Gastroesophageal sphincter (tissue), 4 donors: ENCODE results near the gene ISG20L2. TPM values are rescaled to one million over a fixed set of nuclear protein-coding genes. Genes with fewer than 3 reads are reported as not detected.

Source experiments
- ATAC-seq: fragments of 150-250 bp; one replicate; pipeline ENCODE4 v1.9.1; 2016; ENCODE audit warnings: mild to moderate bottlenecking, moderate library complexity
- H3K27ac ChIP-seq, 4 donors: fragments of 200-600 bp; sonication (generic) in 3 of 4; 1 replicate in 3 of 4; 2 replicates in 1 of 4; pipeline ENCODE4 v1.5.1; 2016 to 2019
- H3K27me3 ChIP-seq: fragments of 200-600 bp; sonication (generic); one replicate; pipeline ENCODE4 v1.5.1; 2019
- H3K36me3 ChIP-seq, 2 donors: fragments of 200-600 bp; sonication (generic); one replicate each; pipeline ENCODE4 v1.5.1; 2019; ENCODE audit warnings: control low read depth in 1 of 2
- H3K4me1 ChIP-seq, 3 donors: fragments of 200-600 bp; sonication (generic); 1 replicate in 2 of 3; 2 replicates in 1 of 3; pipeline ENCODE4 v1.5.1; 2016 to 2019; ENCODE audit warnings: control low read depth in 2 of 3
- H3K4me3 ChIP-seq, 2 donors: fragments of 200-600 bp; sonication (generic); one replicate each; pipeline ENCODE4 v1.5.1; 2019; ENCODE audit warnings: mild to moderate bottlenecking in 1 of 2, moderate library complexity in 1 of 2
- H3K9me3 ChIP-seq, 3 donors: fragments of 200-600 bp; sonication (generic); one replicate each; pipeline ENCODE4 v1.5.1; 2017 to 2019; ENCODE audit warnings: control low read depth in 2 of 3
- CTCF ChIP-seq, 4 experiments: fragments of 200-600 bp in 2 of 4; fragments of 450-650 bp in 2 of 4; sonication (generic) in 1 of 4; IDR thresholded peaks; one replicate each; pipeline ENCODE4 v1.5.1; 2017 to 2019; ENCODE audit warnings: antibody characterized with exemption in 4 of 4, mild to moderate bottlenecking in 2 of 4, moderate library complexity in 2 of 4
- EP300 ChIP-seq: sonication (generic); formaldehyde crosslinking; IDR thresholded peaks from one replicate; pipeline ENCODE4 v1.6.1; 2017; ENCODE audit warnings: antibody characterized with exemption, mild to moderate bottlenecking
- POLR2A ChIP-seq, 2 donors: fragments of 450-650 bp; IDR thresholded peaks; one replicate each; pipeline ENCODE4 v1.6.1; 2017; ENCODE audit warnings: antibody characterized with exemption in 2 of 2, mild to moderate bottlenecking in 2 of 2, moderate library complexity in 1 of 2
- POLR2AphosphoS5 ChIP-seq: sonication (generic); formaldehyde crosslinking; IDR thresholded peaks from one replicate; pipeline ENCODE4 v1.6.1; 2017; ENCODE audit warnings: antibody characterized with exemption
- WGBS, 2 donors: methylation state at CpG; one replicate each; pipeline ENCODE4 v1.1.5; 2018; ENCODE audit warnings: low coverage in 1 of 2; 5-methylcytosine and 5-hydroxymethylcytosine counted together
- total RNA-seq, 4 donors: library from RNA; depleted of rRNA; stranded (reverse); fragments of >200 nt; gene quantifications; one replicate each; pipeline ENCODE4 v1.1.0, GENCODE V29; 2016

Gene ISG20L2
- total RNA-seq, 4 donors from 2014 or later, result 14.5 to 18.4 (median 17.0) TPM

- peak; percentile 57 for ATAC-seq
- Histone ChIP-seq H3K27me3 (peaks cover 38% of the 10 kb centered on the region), H3K4me3 (peak overlapping the region in 1 of 2 donors; percentile 54), H3K27ac (peak overlapping the region in 3 of 4 donors; percentile 83 to 87 (median 85)), H3K36me3 (peaks cover 0 to 9% of the 10 kb centered on the region in 2 donors), H3K9me3 (no peaks in the 10 kb centered on the region), H3K4me1 (peaks cover 0 to 66% (median 40%) of the 10 kb centered on the region in 3 donors)
- TF ChIP-seq POLR2A (IDR thresholded peaks at IDR 0.05), result no peak
- no peak for TF ChIP-seq EP300
- TF ChIP-seq POLR2AphosphoS5, result peak; percentile 23
- 0% methylated on average over 1 to 14 of the region's 29 CpGs for WGBS, 2 donors
These were observed 23.6 kb downstream of the ISG20L2 start for GRCh38 chr1:156704930-156705320.

GRCh38 chr1:156704166-156704711 lies 24.3 kb downstream of the ISG20L2 start:
- ATAC-seq, result no peak
- no peak overlapping the region for H3K27ac ChIP-seq
- peak overlapping the region in 1 of 2 donors; percentile 54 for H3K4me3 ChIP-seq
- peaks cover 0 to 59% (median 33%) of the 10 kb centered on the region in 3 donors for H3K4me1 ChIP-seq
- peaks cover 43% of the 10 kb centered on the region for H3K27me3 ChIP-seq
- TF ChIP-seq POLR2A (IDR thresholded peaks at IDR 0.05) (no peak), POLR2AphosphoS5 (no peak), EP300 (no peak), CTCF (IDR thresholded peaks at IDR 0.05) (no peak)
- WGBS, 2 donors, result 42 to 60% methylated on average over 5 of the region's 10 CpGs
- no peaks in the 10 kb centered on the region for H3K9me3 ChIP-seq
- peaks cover 0 to 16% of the 10 kb centered on the region in 2 donors for H3K36me3 ChIP-seq

GRCh38 chr1:156703741-156704140 lies 24.8 kb downstream of the ISG20L2 start:
- Histone ChIP-seq H3K27ac (no peak overlapping the region), H3K9me3 (no peaks in the 10 kb centered on the region), H3K36me3 (peaks cover 0 to 17% of the 10 kb centered on the region in 2 donors), H3K4me3 (no peak overlapping the region), H3K4me1 (peaks cover 0 to 55% (median 32%) of the 10 kb centered on the region in 3 donors), H3K27me3 (peaks cover 43% of the 10 kb centered on the region)
- TF ChIP-seq POLR2AphosphoS5, result no peak
- no peak for TF ChIP-seq POLR2A (IDR thresholded peaks at IDR 0.05)
- TF ChIP-seq EP300, result no peak
- TF ChIP-seq CTCF (IDR thresholded peaks at IDR 0.05), result no peak
- ATAC-seq, result no peak
- no CpG with 5 or more reads among the region's 4 CpGs for WGBS, 2 donors

GRCh38 chr1:156703336-156703735 lies 25.2 kb downstream of the ISG20L2 start:
- WGBS, 2 donors, result 80% methylated on average over 1 of the region's 4 CpGs; no CpG with 5 or more reads in 1 of the 2 donors
- TF ChIP-seq CTCF (IDR thresholded peaks at IDR 0.05) (no peak), POLR2A (IDR thresholded peaks at IDR 0.05) (no peak), EP300 (no peak), POLR2AphosphoS5 (no peak)
- peaks cover 0 to 51% (median 32%) of the 10 kb centered on the region in 3 donors for H3K4me1 ChIP-seq
- no peak overlapping the region for H3K4me3 ChIP-seq
- ATAC-seq, result no peak
- H3K27me3 ChIP-seq, result peaks cover 43% of the 10 kb centered on the region
- peaks cover 0 to 17% of the 10 kb centered on the region in 2 donors for H3K36me3 ChIP-seq
- H3K27ac ChIP-seq, result no peak overlapping the region
- H3K9me3 ChIP-seq, result no peaks in the 10 kb centered on the region

- TF ChIP-seq CTCF (IDR thresholded peaks at IDR 0.05) (no peak), EP300 (no peak), POLR2AphosphoS5 (no peak), POLR2A (IDR thresholded peaks at IDR 0.05) (no peak)
- no peak for ATAC-seq
- WGBS, 2 donors, result 72 to 80% methylated on average over 1 to 2 of the region's 8 CpGs
These were observed 27.6 kb downstream of the ISG20L2 start for GRCh38 chr1:156700736-156701531.

More at GRCh38 chr1:156700736-156701531, 27.6 kb downstream of the ISG20L2 start:
- H3K9me3 ChIP-seq, result no peaks in the 10 kb centered on the region
- H3K36me3 ChIP-seq, result peaks cover 0 to 17% of the 10 kb centered on the region in 2 donors
- H3K27ac ChIP-seq, result no peak overlapping the region
- peaks cover 0 to 27% (median 19%) of the 10 kb centered on the region in 3 donors for H3K4me1 ChIP-seq
- peaks cover 52% of the 10 kb centered on the region for H3K27me3 ChIP-seq
- H3K4me3 ChIP-seq, result no peak overlapping the region
